IgD-negative memory B cell (primary cell): ENCODE data around the gene QPCT. TPM values are rescaled to one million over a fixed set of nuclear protein-coding genes. Genes with fewer than 3 reads are reported as not detected.
"Not testable (repeated sequence)": the region's sequence is repeated elsewhere in the genome, so short reads cannot be mapped to it uniquely, and the experiment has no call there.

ENCODE experiments used
- H3K27ac Mint-ChIP-seq, 3 donors: one replicate each; pipeline ENCODE4 v1.8.0; 2020 to 2022; ENCODE audit warnings: mild to moderate bottlenecking in 3 of 3, mixed read lengths in 3 of 3, moderate library complexity in 1 of 3
- H3K27me3 Mint-ChIP-seq: one replicate; pipeline ENCODE4 v1.8.0; 2021; ENCODE audit warnings: mixed read lengths
- H3K36me3 Mint-ChIP-seq: one replicate; pipeline ENCODE4 v1.8.0; 2020; ENCODE audit warnings: mild to moderate bottlenecking, mixed read lengths
- H3K4me1 Mint-ChIP-seq, 3 donors: one replicate each; pipeline ENCODE4 v1.8.0; 2020 to 2022; ENCODE audit warnings: mixed read lengths in 3 of 3, mild to moderate bottlenecking in 1 of 3
- H3K4me3 Mint-ChIP-seq, 4 donors: one replicate each; pipeline ENCODE4 v1.8.0; 2020 to 2022; ENCODE audit warnings: mild to moderate bottlenecking in 4 of 4, mixed read lengths in 4 of 4, moderate library complexity in 3 of 4
- H3K9me3 Mint-ChIP-seq, 3 donors: one replicate each; pipeline ENCODE4 v1.8.0; 2020 to 2021; ENCODE audit warnings: mixed read lengths in 3 of 3, mild to moderate bottlenecking in 1 of 3
- polyA plus RNA-seq: library from polyadenylated mRNA; unstranded; fragments of 300-500 nt; fragmentation: Illumina TruSeq; gene quantifications from one replicate; pipeline ENCODE4 v1.2.3, GENCODE V29; 2021

QPCT gene
- polyA plus RNA-seq, 1 donor from 2014 or later: 1.8 TPM

- H3K36me3 Mint-ChIP-seq, H3K9me3 Mint-ChIP-seq, H3K27me3 Mint-ChIP-seq, H3K4me3 Mint-ChIP-seq, H3K4me1 Mint-ChIP-seq, H3K27ac Mint-ChIP-seq: not testable (repeated sequence)
Observed at GRCh38 chr2:37384261-37384660, 39.8 kb downstream of the QPCT start.

GRCh38 chr2:37387148-37387835, 42.9 kb downstream of the QPCT start:
- Mint-ChIP-seq H3K9me3 (peaks cover 0 to 3% (median 0%) of the 10 kb centered on the region in 3 donors), H3K27ac (no peak overlapping the region), H3K4me1 (peaks cover 17 to 23% (median 20%) of the 10 kb centered on the region in 3 donors)

GRCh38 chr2:37388074-37388473, 43.6 kb downstream of the QPCT start:
- Mint-ChIP-seq H3K36me3 (no peaks in the 10 kb centered on the region), H3K4me3 (no peak overlapping the region), H3K27me3 (no peaks in the 10 kb centered on the region), H3K4me1 (peaks cover 17 to 24% (median 22%) of the 10 kb centered on the region in 3 donors), H3K9me3 (peaks cover 0 to 6% (median 0%) of the 10 kb centered on the region in 3 donors), H3K27ac (no peak overlapping the region)

More at GRCh38 chr2:37387148-37387835, 42.9 kb downstream of the QPCT start:
- H3K27me3 Mint-ChIP-seq: no peaks in the 10 kb centered on the region
- H3K36me3 Mint-ChIP-seq: no peaks in the 10 kb centered on the region
- no peak overlapping the region for H3K4me3 Mint-ChIP-seq

GRCh38 chr2:37389395-37389794, 45.0 kb downstream of the QPCT start:
- Mint-ChIP-seq H3K27ac (no peak overlapping the region), H3K4me1 (peaks cover 17 to 24% (median 22%) of the 10 kb centered on the region in 3 donors), H3K4me3 (peak overlapping the region in 1 of 4 donors; percentile 81), H3K9me3 (peaks cover 0 to 6% (median 0%) of the 10 kb centered on the region in 3 donors), H3K36me3 (no peaks in the 10 kb centered on the region), H3K27me3 (no peaks in the 10 kb centered on the region)

GRCh38 chr2:37389989-37390765, 45.7 kb downstream of the QPCT start:
- Mint-ChIP-seq H3K4me1 (peaks cover 16 to 24% (median 22%) of the 10 kb centered on the region in 3 donors), H3K27me3 (no peaks in the 10 kb centered on the region), H3K9me3 (peaks cover 0 to 6% (median 0%) of the 10 kb centered on the region in 3 donors), H3K36me3 (no peaks in the 10 kb centered on the region), H3K27ac (peak overlapping the region; percentile 96), H3K4me3 (peak overlapping the region; percentile 55 to 81 (median 72))

GRCh38 chr2:37390777-37391176, 46.3 kb downstream of the QPCT start:
- Mint-ChIP-seq H3K27me3 (no peaks in the 10 kb centered on the region), H3K4me3 (peak overlapping the region; percentile 31 to 81 (median 72)), H3K9me3 (peaks cover 0 to 6% (median 0%) of the 10 kb centered on the region in 3 donors), H3K27ac (peak overlapping the region; percentile 96), H3K4me1 (peaks cover 17 to 25% (median 22%) of the 10 kb centered on the region in 3 donors), H3K36me3 (no peaks in the 10 kb centered on the region)

- H3K4me1 Mint-ChIP-seq: peaks cover 18 to 26% (median 22%) of the 10 kb centered on the region in 3 donors
- no peaks in the 10 kb centered on the region for H3K36me3 Mint-ChIP-seq
- no peaks in the 10 kb centered on the region for H3K27me3 Mint-ChIP-seq
- peak overlapping the region; percentile 96 for H3K27ac Mint-ChIP-seq
- peaks cover 0 to 6% (median 0%) of the 10 kb centered on the region in 3 donors for H3K9me3 Mint-ChIP-seq
- H3K4me3 Mint-ChIP-seq: peak overlapping the region in 1 of 4 donors; percentile 28
Observed at GRCh38 chr2:37391711-37392110, 47.3 kb downstream of the QPCT start.

GRCh38 chr2:37392428-37392827, 48.0 kb downstream of the QPCT start:
- Mint-ChIP-seq H3K27me3 (no peaks in the 10 kb centered on the region), H3K9me3 (peaks cover 0 to 6% (median 0%) of the 10 kb centered on the region in 3 donors), H3K4me3 (peak overlapping the region in 1 of 4 donors; percentile 55), H3K27ac (peak overlapping the region in 2 of 3 donors; percentile 43 to 67), H3K36me3 (no peaks in the 10 kb centered on the region), H3K4me1 (peaks cover 18 to 26% (median 22%) of the 10 kb centered on the region in 3 donors)

- H3K9me3 Mint-ChIP-seq: peaks cover 0 to 6% (median 0%) of the 10 kb centered on the region in 3 donors
- no peaks in the 10 kb centered on the region for H3K27me3 Mint-ChIP-seq
- H3K4me1 Mint-ChIP-seq: peaks cover 18 to 26% (median 22%) of the 10 kb centered on the region in 3 donors
- H3K36me3 Mint-ChIP-seq: no peaks in the 10 kb centered on the region
- H3K4me3 Mint-ChIP-seq: no peak overlapping the region
- H3K27ac Mint-ChIP-seq: peak overlapping the region in 1 of 3 donors; percentile 39
Observed at GRCh38 chr2:37394263-37394662, 49.8 kb downstream of the QPCT start.

GRCh38 chr2:37394796-37395555, 50.5 kb downstream of the QPCT start:
- peaks cover 18 to 22% (median 22%) of the 10 kb centered on the region in 3 donors for H3K4me1 Mint-ChIP-seq
- H3K27ac Mint-ChIP-seq: peak overlapping the region in 1 of 3 donors; percentile 39
- H3K4me3 Mint-ChIP-seq: no peak overlapping the region
- H3K36me3 Mint-ChIP-seq: no peaks in the 10 kb centered on the region
- no peaks in the 10 kb centered on the region for H3K27me3 Mint-ChIP-seq
- peaks cover 0 to 6% (median 0%) of the 10 kb centered on the region in 3 donors for H3K9me3 Mint-ChIP-seq

GRCh38 chr2:37396890-37397565, 52.6 kb downstream of the QPCT start:
- Mint-ChIP-seq H3K9me3 (peaks cover 0 to 6% (median under 1%) of the 10 kb centered on the region in 3 donors), H3K27me3 (no peaks in the 10 kb centered on the region), H3K4me1 (peaks cover 3 to 6% (median 5%) of the 10 kb centered on the region in 3 donors), H3K27ac (no peak overlapping the region), H3K36me3 (no peaks in the 10 kb centered on the region), H3K4me3 (no peak overlapping the region)

GRCh38 chr2:37398990-37399389, 54.6 kb downstream of the QPCT start:
- no peaks in the 10 kb centered on the region for H3K36me3 Mint-ChIP-seq
- no peaks in the 10 kb centered on the region for H3K27me3 Mint-ChIP-seq
- no peak overlapping the region for H3K27ac Mint-ChIP-seq
- peaks cover 0 to 3% (median 2%) of the 10 kb centered on the region in 3 donors for H3K4me1 Mint-ChIP-seq
- no peak overlapping the region for H3K4me3 Mint-ChIP-seq
- peaks cover 0 to 2% (median 0%) of the 10 kb centered on the region in 3 donors for H3K9me3 Mint-ChIP-seq

GRCh38 chr2:37400041-37400440, 55.6 kb downstream of the QPCT start:
- Mint-ChIP-seq H3K9me3 (peaks cover 0 to 2% (median 0%) of the 10 kb centered on the region in 3 donors), H3K36me3 (no peaks in the 10 kb centered on the region), H3K27ac (no peak overlapping the region), H3K27me3 (no peaks in the 10 kb centered on the region), H3K4me3 (no peak overlapping the region), H3K4me1 (peaks cover 0 to 3% (median 2%) of the 10 kb centered on the region in 3 donors)

GRCh38 chr2:37402636-37403035, 58.2 kb downstream of the QPCT start:
- Mint-ChIP-seq H3K27me3 (no peaks in the 10 kb centered on the region), H3K36me3 (peaks cover 1% of the 10 kb centered on the region), H3K4me1 (no peaks in the 10 kb centered on the region), H3K9me3 (peaks cover 0 to 2% (median 0%) of the 10 kb centered on the region in 3 donors), H3K4me3 (no peak overlapping the region), H3K27ac (no peak overlapping the region)
